HEK293 (cell line): Measurements from ENCODE around the gene FAIM.
"Not testable (repeated sequence)": the region's sequence is repeated elsewhere in the genome, so short reads cannot be mapped to it uniquely, and the experiment has no call there.

Source experiments
- ATF2 ChIP-seq: fragments of 450-650 bp; formaldehyde crosslinking; IDR thresholded peaks from 2 replicates; pipeline ENCODE4 v1.5.1; 2016; ENCODE audit warnings: missing biosample characterization, missing genetic modification characterization, low read depth
- YY1 ChIP-seq: fragments of 450-650 bp; formaldehyde crosslinking; IDR thresholded peaks from 2 replicates; pipeline ENCODE4 v1.5.1; 2018; ENCODE audit warnings: missing biosample characterization, missing genetic modification characterization
- ZNF423 ChIP-seq: fragments of 450-650 bp; formaldehyde crosslinking; IDR thresholded peaks from 2 replicates; pipeline ENCODE4 v1.5.1; 2016; ENCODE audit warnings: missing biosample characterization, missing genetic modification characterization
- ZNF777 ChIP-seq: fragments of 450-650 bp; formaldehyde crosslinking; IDR thresholded peaks from 2 replicates; pipeline ENCODE4 v1.5.1; 2017; ENCODE audit warnings: missing biosample characterization, missing genetic modification characterization, borderline replicate concordance
- ZNF791 ChIP-seq: fragments of 450-650 bp; formaldehyde crosslinking; IDR thresholded peaks from 2 replicates; pipeline ENCODE4 v1.5.1; 2016; ENCODE audit warnings: missing biosample characterization, missing genetic modification characterization
- ZNF792 ChIP-seq: fragments of 450-650 bp; formaldehyde crosslinking; IDR thresholded peaks from 2 replicates; pipeline ENCODE4 v1.5.1; 2016; ENCODE audit warnings: missing biosample characterization, missing genetic modification characterization
- TF ChIP-seq, protein P1 (sequence below): fragments of 450-650 bp; formaldehyde crosslinking; IDR thresholded peaks from 2 replicates; pipeline ENCODE4 v1.5.1; 2017; ENCODE audit warnings: missing biosample characterization, missing genetic modification characterization
- TF ChIP-seq, protein P2 (sequence below): fragments of 450-650 bp; formaldehyde crosslinking; IDR thresholded peaks from 2 replicates; pipeline ENCODE4 v1.5.1; 2016; ENCODE audit warnings: missing biosample characterization, missing genetic modification characterization

- TF ChIP-seq, protein P1, sequence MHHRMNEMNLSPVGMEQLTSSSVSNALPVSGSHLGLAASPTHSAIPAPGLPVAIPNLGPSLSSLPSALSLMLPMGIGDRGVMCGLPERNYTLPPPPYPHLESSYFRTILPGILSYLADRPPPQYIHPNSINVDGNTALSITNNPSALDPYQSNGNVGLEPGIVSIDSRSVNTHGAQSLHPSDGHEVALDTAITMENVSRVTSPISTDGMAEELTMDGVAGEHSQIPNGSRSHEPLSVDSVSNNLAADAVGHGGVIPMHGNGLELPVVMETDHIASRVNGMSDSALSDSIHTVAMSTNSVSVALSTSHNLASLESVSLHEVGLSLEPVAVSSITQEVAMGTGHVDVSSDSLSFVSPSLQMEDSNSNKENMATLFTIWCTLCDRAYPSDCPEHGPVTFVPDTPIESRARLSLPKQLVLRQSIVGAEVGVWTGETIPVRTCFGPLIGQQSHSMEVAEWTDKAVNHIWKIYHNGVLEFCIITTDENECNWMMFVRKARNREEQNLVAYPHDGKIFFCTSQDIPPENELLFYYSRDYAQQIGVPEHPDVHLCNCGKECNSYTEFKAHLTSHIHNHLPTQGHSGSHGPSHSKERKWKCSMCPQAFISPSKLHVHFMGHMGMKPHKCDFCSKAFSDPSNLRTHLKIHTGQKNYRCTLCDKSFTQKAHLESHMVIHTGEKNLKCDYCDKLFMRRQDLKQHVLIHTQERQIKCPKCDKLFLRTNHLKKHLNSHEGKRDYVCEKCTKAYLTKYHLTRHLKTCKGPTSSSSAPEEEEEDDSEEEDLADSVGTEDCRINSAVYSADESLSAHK (tag by site-specific recombination): not testable (repeated sequence)
- TF ChIP-seq, protein P2, sequence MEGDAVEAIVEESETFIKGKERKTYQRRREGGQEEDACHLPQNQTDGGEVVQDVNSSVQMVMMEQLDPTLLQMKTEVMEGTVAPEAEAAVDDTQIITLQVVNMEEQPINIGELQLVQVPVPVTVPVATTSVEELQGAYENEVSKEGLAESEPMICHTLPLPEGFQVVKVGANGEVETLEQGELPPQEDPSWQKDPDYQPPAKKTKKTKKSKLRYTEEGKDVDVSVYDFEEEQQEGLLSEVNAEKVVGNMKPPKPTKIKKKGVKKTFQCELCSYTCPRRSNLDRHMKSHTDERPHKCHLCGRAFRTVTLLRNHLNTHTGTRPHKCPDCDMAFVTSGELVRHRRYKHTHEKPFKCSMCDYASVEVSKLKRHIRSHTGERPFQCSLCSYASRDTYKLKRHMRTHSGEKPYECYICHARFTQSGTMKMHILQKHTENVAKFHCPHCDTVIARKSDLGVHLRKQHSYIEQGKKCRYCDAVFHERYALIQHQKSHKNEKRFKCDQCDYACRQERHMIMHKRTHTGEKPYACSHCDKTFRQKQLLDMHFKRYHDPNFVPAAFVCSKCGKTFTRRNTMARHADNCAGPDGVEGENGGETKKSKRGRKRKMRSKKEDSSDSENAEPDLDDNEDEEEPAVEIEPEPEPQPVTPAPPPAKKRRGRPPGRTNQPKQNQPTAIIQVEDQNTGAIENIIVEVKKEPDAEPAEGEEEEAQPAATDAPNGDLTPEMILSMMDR: not testable (repeated sequence)
- TF ChIP-seq ATF2, ZNF792, YY1, ZNF423, ZNF791, ZNF777 (tag by site-specific recombination): not testable (repeated sequence)
Observed at GRCh38 chr3:138566293-138566692, 42.3 kb upstream of the FAIM start.
